Loucy (cell line): ENCODE results near the gene ARPC4.

Source experiments
- CTCF ChIP-seq: fragments of 200-600 bp; sonication (generic); conservative IDR thresholded peaks from 2 replicates; pipeline ENCODE4 v1.5.1; 2014; ENCODE audit warnings: mild to moderate bottlenecking, antibody characterized with exemption, low read length
- EZH2phosphoT487 ChIP-seq: fragments of 200-600 bp; IDR thresholded peaks from 2 replicates; pipeline ENCODE4 v1.6.1; 2018; ENCODE audit warnings: antibody characterized with exemption, mild to moderate bottlenecking, moderate library complexity, borderline replicate concordance

DNA sequence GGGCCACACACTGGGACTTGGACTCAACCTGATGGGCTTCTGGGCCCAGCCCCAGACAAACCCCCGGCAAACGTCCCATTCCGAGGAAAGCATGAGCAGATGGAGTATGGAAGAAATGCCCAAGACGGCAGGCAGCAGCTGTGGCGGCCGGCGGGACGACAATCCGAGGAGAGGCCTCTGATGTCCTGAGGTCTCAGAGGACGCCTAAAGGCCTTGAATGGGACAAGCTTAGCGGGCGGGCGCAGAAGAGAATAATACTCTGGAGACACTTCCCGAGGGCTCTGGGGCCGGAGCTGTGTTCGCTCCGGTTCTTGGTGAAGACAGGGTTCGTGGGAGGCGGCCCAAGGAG, 43.6 kb upstream of the ARPC4 start:
- TF ChIP-seq EZH2phosphoT487 (no peak), CTCF (no peak)
